GM19463 (cell line): ENCODE data around the gene MCM3AP.

Experiments used
- ATAC-seq: cut with Tn5 transposase; IDR thresholded peaks from one replicate; pipeline ENCODE4 v1.9.1; 2021; ENCODE audit warnings: mild to moderate bottlenecking, moderate library complexity; ENCODE audit not compliant: unreplicated experiment

MCM3AP gene

GRCh38 chr21:46285206-46285661 is at the start of gene MCM3AP:
Gene MCM3AP, minus strand, starts transcription at chr21:46285611. Its CDS starts 325 bp downstream, at chr21:46285286.
- no peak for ATAC-seq

- ATAC-seq: no peak
Measured at GRCh38 chr21:46334351-46335140, 49.1 kb upstream of the MCM3AP start.

- no peak for ATAC-seq
Measured at GRCh38 chr21:46329796-46330195, 44.4 kb upstream of the MCM3AP start.

- no peak for ATAC-seq
Measured at GRCh38 chr21:46328151-46328550, 42.7 kb upstream of the MCM3AP start.

- no peak for ATAC-seq
Measured at GRCh38 chr21:46327711-46328110, 42.3 kb upstream of the MCM3AP start.

- ATAC-seq: no peak
Measured at GRCh38 chr21:46326110-46326703, 40.8 kb upstream of the MCM3AP start.

- no peak for ATAC-seq
Measured at GRCh38 chr21:46325073-46325912, 39.9 kb upstream of the MCM3AP start.

GRCh38 chr21:46324390-46325072 is 39.1 kb upstream of the MCM3AP start:
- peak; percentile 54 for ATAC-seq

- peak; percentile 74 for ATAC-seq
Measured at GRCh38 chr21:46323710-46324389, 38.4 kb upstream of the MCM3AP start, which contains the start of the genes C21orf58 and PCNT. Gene C21orf58, minus strand, starts transcription at chr21:46323870. Its CDS starts 1,132 bp downstream, at chr21:46322738. Gene PCNT, plus strand, starts transcription at chr21:46324156. Its CDS starts 73 bp downstream, at chr21:46324229.

GRCh38 chr21:46323227-46323709 is 37.9 kb upstream of the MCM3AP start:
- ATAC-seq: no peak

GRCh38 chr21:46322351-46323226 is 37.2 kb upstream of the MCM3AP start:
- no peak for ATAC-seq

- ATAC-seq: no peak
Measured at GRCh38 chr21:46320331-46320801, 35.0 kb upstream of the MCM3AP start.

- no peak for ATAC-seq
Measured at GRCh38 chr21:46319186-46319585, 33.8 kb upstream of the MCM3AP start.

- no peak for ATAC-seq
Measured at GRCh38 chr21:46318464-46318845, 33.0 kb upstream of the MCM3AP start.

GRCh38 chr21:46317710-46318463 is 32.5 kb upstream of the MCM3AP start:
- ATAC-seq: no peak

- ATAC-seq: no peak
Measured at GRCh38 chr21:46316708-46317324, 31.4 kb upstream of the MCM3AP start.

- ATAC-seq: no peak
Measured at GRCh38 chr21:46314441-46315020, 29.1 kb upstream of the MCM3AP start.
